HCT116 (cell line): ENCODE data around the gene GNPTG. TPM values are rescaled to one million over a fixed set of nuclear protein-coding genes. Genes with fewer than 3 reads are reported as not detected.

Experiments used
- ATAC-seq: fragments of 200-7000 bp; cut with Tn5 transposase; 2 replicates; pipeline ENCODE4 v1.9.1; 2020; ENCODE audit warnings: mild to moderate bottlenecking, moderate library complexity
- BruUV-seq: library from RNA; stranded (reverse); fragments of 400-500 nt; replicated peaks from 2 replicates; lab custom pipeline; 2021; lab: Mats Ljungman, UMichigan
- CTCF ChIA-PET: fragments of 300-600 bp; sonication (Branson Sonifier 250); formaldehyde crosslinking; loops from one replicate; lab custom pipeline; 2021; ENCODE audit warnings: antibody characterized with exemption; lab: Charles Lee
- POLR2A ChIA-PET: fragments of 300-600, 350-600 bp; sonication (Branson Sonifier 250); formaldehyde crosslinking; loops from one replicate; lab custom pipeline; 2021; ENCODE audit warnings: antibody characterized with exemption; lab: Charles Lee
- RAD21 ChIA-PET, 2 experiments: fragments of 300-600 bp; sonication (Branson Sonifier 250); formaldehyde crosslinking; loops; one replicate each; lab custom pipeline; 2023; ENCODE audit warnings: low total read pairs in 2 of 2; ENCODE audit not compliant: uncharacterized antibody in 2 of 2, unreplicated experiment in 2 of 2, low non-redundant PET in 1 of 2; lab: Charles Lee
- DNase-seq: peaks from one replicate; pipeline ENCODE4 v3.0.0-alpha.2; 2010; ENCODE audit warnings: low read depth, low spot score
- H2AFZ ChIP-seq: fragments of 200-600 bp; shearing (Covaris generic), sonication (generic); 2 replicates; pipeline ENCODE4 v1.6.1; 2017; ENCODE audit warnings: low read depth, mixed run types, mixed read lengths, antibody characterized with exemption, low read length; ENCODE audit not compliant: poor library complexity, severe bottlenecking
- H3K27ac ChIP-seq: 2 replicates; pipeline ENCODE4 v1.5.1; 2012; ENCODE audit warnings: low read depth, low read length
- H3K27me3 ChIP-seq: fragments of 200-600 bp; sonication (generic); 2 replicates; pipeline ENCODE4 v1.6.1; 2016; ENCODE audit warnings: mixed run types, low read length, mixed read lengths; ENCODE audit not compliant: insufficient read depth
- H3K36me3 ChIP-seq, 2 experiments: fragments of 200-500 bp in 1 of 2; fragments of 200-600 bp in 1 of 2; sonication (Bioruptor generic) in 1 of 2; sonication (generic) in 1 of 2; 2 replicates each; pipeline versions ENCODE4 v1.5.1 to v1.6.1; 2014 to 2016; ENCODE audit warnings: low read length in 2 of 2, inconsistent platforms in 1 of 2, mixed read lengths in 1 of 2, mixed run types in 1 of 2; ENCODE audit not compliant: insufficient read depth in 2 of 2, control insufficient read depth in 1 of 2
- H3K4me1 ChIP-seq, 2 experiments: fragments of 200-600 bp in 1 of 2; sonication (generic) in 1 of 2; 2 replicates each; pipeline versions ENCODE4 v1.5.1 to v1.6.1; 2012 to 2017; ENCODE audit warnings: low read length in 2 of 2, inconsistent platforms in 1 of 2, mild to moderate bottlenecking in 1 of 2, mixed read lengths in 1 of 2, mixed run types in 1 of 2, moderate library complexity in 1 of 2; ENCODE audit not compliant: insufficient read depth in 2 of 2, control insufficient read depth in 1 of 2
- H3K4me2 ChIP-seq: fragments of 200-600 bp; sonication (generic); 2 replicates; pipeline ENCODE4 v1.6.1; 2017; ENCODE audit warnings: mixed run types, low read length, mixed read lengths
- H3K4me3 ChIP-seq, 2 experiments: fragments of 200-600 bp in 1 of 2; sonication (generic) in 1 of 2; replicated peaks in 1 of 2; 2 replicates each; pipeline ENCODE4 v1.5.1; 2011 to 2016; ENCODE audit warnings: low read length in 2 of 2, control low read depth in 1 of 2, low read depth in 1 of 2, mild to moderate bottlenecking in 1 of 2, mixed read lengths in 1 of 2, mixed run types in 1 of 2
- H3K79me2 ChIP-seq: fragments of 200-600 bp; sonication (generic); 2 replicates; pipeline ENCODE4 v1.6.1; 2017; ENCODE audit warnings: mild to moderate bottlenecking, mixed run types, low read length, moderate library complexity, mixed read lengths; ENCODE audit not compliant: insufficient read depth
- H3K9ac ChIP-seq: fragments of 200-600 bp; sonication (generic); 2 replicates; pipeline ENCODE4 v1.6.1; 2016; ENCODE audit warnings: low read length, mixed read lengths
- H3K9me2 ChIP-seq: fragments of 200-600 bp; sonication (generic), shearing (Covaris generic); 2 replicates; pipeline ENCODE4 v1.6.1; 2017; ENCODE audit warnings: mixed run types, mild to moderate bottlenecking, moderate library complexity; ENCODE audit not compliant: insufficient read depth
- H3K9me3 ChIP-seq, 2 experiments: fragments of 200-500 bp in 1 of 2; fragments of 200-600 bp in 1 of 2; sonication (Bioruptor generic) in 1 of 2; sonication (generic) in 1 of 2; 2 replicates each; pipeline ENCODE4 v1.6.1; 2014 to 2017; ENCODE audit warnings: low read length in 2 of 2, mixed read lengths in 2 of 2, inconsistent platforms in 1 of 2, low read depth in 1 of 2, mild to moderate bottlenecking in 1 of 2, mixed run types in 1 of 2, moderate library complexity in 1 of 2; ENCODE audit not compliant: control insufficient read depth in 1 of 2, insufficient read depth in 1 of 2
- H4K20me1 ChIP-seq: fragments of 200-600 bp; sonication (generic), shearing (Covaris generic); 2 replicates; pipeline ENCODE4 v1.6.1; 2017; ENCODE audit warnings: mixed run types, mild to moderate bottlenecking, moderate library complexity; ENCODE audit not compliant: insufficient read depth
- ATF3 ChIP-seq: IDR thresholded peaks from 2 replicates; pipeline ENCODE4 v1.6.1; 2012
- CEBPB ChIP-seq: IDR thresholded peaks from 2 replicates; pipeline ENCODE4 v1.6.1; 2012; ENCODE audit warnings: low read depth
- ELF1 ChIP-seq: IDR thresholded peaks from 2 replicates; pipeline ENCODE4 v1.6.1; 2012; ENCODE audit warnings: low read depth, borderline replicate concordance
- EZH2phosphoT487 ChIP-seq: fragments of 200-600 bp; IDR thresholded peaks from 2 replicates; pipeline ENCODE4 v1.6.1; 2018; ENCODE audit warnings: antibody characterized with exemption, borderline replicate concordance
- POLR2A ChIP-seq: IDR thresholded peaks from 2 replicates; pipeline ENCODE4 v1.7.0; 2011; ENCODE audit warnings: borderline replicate concordance; ENCODE audit not compliant: insufficient read depth, insufficient read length; ENCODE audit errors: extremely low read depth
- POLR2AphosphoS5 ChIP-seq: IDR thresholded peaks from 2 replicates; pipeline ENCODE4 v1.6.1; 2011; ENCODE audit warnings: mild to moderate bottlenecking, low read depth, low read length, moderate library complexity
- SIN3A ChIP-seq: IDR thresholded peaks from 2 replicates; pipeline ENCODE4 v1.6.1; 2012; ENCODE audit warnings: low read depth
- SP1 ChIP-seq: IDR thresholded peaks from 2 replicates; pipeline ENCODE4 v1.6.1; 2012; ENCODE audit warnings: low read depth
- SRF ChIP-seq: IDR thresholded peaks from 2 replicates; pipeline ENCODE4 v1.6.1; 2012; ENCODE audit warnings: low read depth
- ZFX ChIP-seq: fragments of 450-650 bp; IDR thresholded peaks from 2 replicates; pipeline ENCODE4 v1.6.1; 2017
- ZNF274 ChIP-seq: fragments of 200-500 bp; sonication (Bioruptor generic); IDR thresholded peaks from 2 replicates; pipeline ENCODE4 v1.6.1; 2014; ENCODE audit warnings: mild to moderate bottlenecking, low read depth, low read length, inconsistent platforms
- intact Hi-C: fragments of 100-400 bp; cut with micrococcal nuclease; formaldehyde crosslinking; loops from 2 replicates; pipeline ENCODE4 v1.10.0; 2022
- total RNA-seq: library from RNA; stranded (reverse); gene quantifications from one replicate; pipeline ENCODE4 v1.2.1, GENCODE V29; 2021; ENCODE audit not compliant: unreplicated experiment

Gene GNPTG
- total RNA-seq, 1 experiment from 2014 or later: 35.2 TPM

GRCh38 chr16:1375741-1376410 is 24.1 kb downstream of the GNPTG start:
- H3K4me3 ChIP-seq: no peak overlapping the region
- TF ChIP-seq ZFX (no peak), ELF1 (no peak), SRF (no peak), SP1 (no peak)
- H3K36me3 ChIP-seq: peaks cover 0 to 7% of the 10 kb centered on the region in 2 experiments; a peak in 1 of 4 replicates
- intact Hi-C loops: no loop called here
- DNase-seq: no peak
- ATAC-seq: no peak
- RAD21 ChIA-PET: no interaction called here
- CTCF ChIA-PET: no interaction called here
- no TSS peak for BruUV-seq
- H3K79me2 ChIP-seq: peaks cover 34% of the 10 kb centered on the region
- H2AFZ ChIP-seq: no peak overlapping the region
- no peak overlapping the region for H3K4me2 ChIP-seq
- no peak overlapping the region for H3K27ac ChIP-seq
- H3K9me2 ChIP-seq: no peaks in the 10 kb centered on the region
- H3K9ac ChIP-seq: no peak overlapping the region
- no peaks in the 10 kb centered on the region for H3K27me3 ChIP-seq
- peaks cover 12 to 19% of the 10 kb centered on the region in 2 experiments for H3K4me1 ChIP-seq
- POLR2A ChIA-PET: interaction anchor here (0.6 kb wide), 1 partner anchor 33 kb away, joined by 4 read pairs; no protein-coding TSS in a partner anchor
- no peaks in the 10 kb centered on the region for H3K9me3 ChIP-seq
- H4K20me1 ChIP-seq: no peaks in the 10 kb centered on the region

- RAD21 ChIA-PET: no interaction called here
- H3K79me2 ChIP-seq: peaks cover 34% of the 10 kb centered on the region
- BruUV-seq: no TSS peak
- H3K4me3 ChIP-seq: peak overlapping the region in 1 of 2 experiments; percentile 89; a peak in 1 of 4 replicates
- H3K9me2 ChIP-seq: no peaks in the 10 kb centered on the region
- H3K4me2 ChIP-seq: peak overlapping the region; percentile 98
- no peaks in the 10 kb centered on the region for H3K27me3 ChIP-seq
- CTCF ChIA-PET: interaction anchor here (1.2 to 1.4 kb wide), 2 partner anchors 12 to 14 kb away, joined by 3 to 4 read pairs; no protein-coding TSS in a partner anchor
- H3K27ac ChIP-seq: 0 out of 2 replicates have a peak overlapping the region, but pooled peaks have one; percentile 42
- H2AFZ ChIP-seq: no peak overlapping the region
- H3K36me3 ChIP-seq: peaks cover 0 to 7% of the 10 kb centered on the region in 2 experiments; a peak in 1 of 4 replicates
- H4K20me1 ChIP-seq: no peaks in the 10 kb centered on the region
- H3K9me3 ChIP-seq: no peaks in the 10 kb centered on the region
- ATAC-seq (no peak), DNase-seq (no peak)
- TF ChIP-seq EZH2phosphoT487 (no peak), SIN3A (no peak), POLR2A (no peak), ATF3 (no peak), CEBPB (no peak), ELF1 (no peak), ZNF274 (no peak), POLR2AphosphoS5 (no peak)
- H3K4me1 ChIP-seq: peaks cover 12 to 19% of the 10 kb centered on the region in 2 experiments
- peak overlapping the region; percentile 100 for H3K9ac ChIP-seq
- intact Hi-C loops: no loop called here
- POLR2A ChIA-PET: no interaction called here
Measured at GRCh38 chr16:1377406-1378010, 25.8 kb downstream of the GNPTG start.
